Activated CD4-positive, alpha-beta T cell treated with anti-CD3 and anti-CD28 coated beads, Interleukin-2, amount 50 U/mL, for 16 hours (primary cell): Measurements from ENCODE around the gene LDHB.
"Not testable (repeated sequence)": the region's sequence is repeated elsewhere in the genome, so short reads cannot be mapped to it uniquely, and the experiment has no call there.

Experiments used
- DNase-seq: peaks from one replicate; pipeline ENCODE4 v3.0.0-alpha.2; 2020

LDHB gene

DNA sequence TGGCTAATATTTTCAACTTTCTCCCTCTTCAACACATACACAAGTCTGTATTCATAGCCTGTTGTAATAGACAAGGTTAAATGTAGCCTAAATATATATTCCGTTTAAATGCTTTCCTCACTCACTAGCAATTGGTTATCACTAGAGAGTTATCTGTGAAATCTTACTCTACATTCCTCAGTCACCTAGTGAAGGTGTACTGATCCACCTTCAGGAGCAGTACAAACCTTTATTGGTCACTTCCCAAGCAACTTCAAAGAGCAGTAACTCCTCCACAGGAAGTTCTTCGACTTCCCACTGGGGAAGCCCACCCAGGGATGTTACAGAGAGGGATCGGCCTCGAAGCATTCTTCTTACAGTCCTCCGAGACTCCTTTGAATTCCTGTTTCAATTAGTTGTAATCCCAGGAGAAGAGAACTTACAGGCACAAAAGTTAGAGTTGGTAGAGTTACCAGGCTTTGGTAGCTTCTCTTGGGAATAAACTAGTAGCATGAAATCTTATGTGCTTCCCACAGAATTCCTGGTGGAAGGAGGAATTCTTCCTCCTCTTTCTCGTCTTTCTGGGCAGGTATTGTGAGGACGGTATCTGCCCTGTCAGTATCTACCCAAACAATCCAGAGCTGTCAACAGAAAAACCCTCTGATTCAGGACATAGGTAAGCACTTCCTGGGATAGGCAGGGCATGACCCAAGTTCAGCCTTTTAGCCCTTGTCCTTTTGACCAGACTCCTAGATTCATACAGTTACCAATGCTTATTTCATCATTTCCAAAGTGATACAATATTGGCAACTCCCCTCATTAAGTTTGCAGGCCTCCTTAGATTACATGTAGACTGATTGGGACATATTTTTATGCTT lies 53.2 kb downstream of the LDHB start, which contains the start of gene GYS2:
Gene GYS2, minus strand, starts transcription at position 603 of the 857 bp plus-strand sequence. Its CDS starts 255 bp downstream, at position 348.
- no peak for DNase-seq

DNA sequence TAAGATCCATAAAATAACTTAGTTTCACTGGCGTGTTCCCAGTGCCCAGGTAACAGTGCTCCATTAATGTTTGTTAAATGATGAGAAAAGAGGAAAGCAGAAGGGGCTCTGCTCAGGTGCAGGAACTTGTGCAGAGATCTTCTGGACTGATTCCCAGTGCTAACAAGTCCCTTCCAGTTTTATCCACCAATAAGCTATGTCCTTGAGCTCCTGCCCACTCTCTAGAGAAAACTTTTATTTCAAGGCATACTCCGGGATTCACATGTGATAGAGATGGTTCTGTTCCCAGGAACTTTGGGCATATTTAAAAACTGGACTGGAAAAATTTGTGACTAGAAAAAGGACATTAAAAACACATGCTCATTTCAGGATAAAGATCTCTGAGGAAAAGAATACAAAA lies 54.9 kb downstream of the LDHB start:
- DNase-seq: no peak

DNA sequence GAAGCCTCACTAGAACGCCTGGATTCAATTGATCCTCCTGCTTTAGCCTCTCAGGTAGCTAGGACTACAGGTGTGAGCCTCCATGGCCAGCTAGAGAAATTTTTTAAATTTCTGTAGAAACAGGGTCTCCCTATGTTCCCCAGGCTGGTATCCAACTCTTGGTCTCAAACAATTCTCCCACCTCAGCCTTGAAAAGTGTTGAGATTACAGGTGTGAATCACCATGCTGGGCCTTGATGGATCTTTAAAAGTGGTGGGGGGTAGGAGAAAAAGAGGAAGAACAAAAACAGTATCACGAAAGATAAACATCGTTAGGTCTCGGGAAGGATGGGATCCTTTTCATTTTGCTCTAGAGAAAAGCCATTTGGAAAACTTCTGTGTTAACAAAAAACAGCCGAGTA lies 57.4 kb downstream of the LDHB start:
- no peak for DNase-seq

DNA sequence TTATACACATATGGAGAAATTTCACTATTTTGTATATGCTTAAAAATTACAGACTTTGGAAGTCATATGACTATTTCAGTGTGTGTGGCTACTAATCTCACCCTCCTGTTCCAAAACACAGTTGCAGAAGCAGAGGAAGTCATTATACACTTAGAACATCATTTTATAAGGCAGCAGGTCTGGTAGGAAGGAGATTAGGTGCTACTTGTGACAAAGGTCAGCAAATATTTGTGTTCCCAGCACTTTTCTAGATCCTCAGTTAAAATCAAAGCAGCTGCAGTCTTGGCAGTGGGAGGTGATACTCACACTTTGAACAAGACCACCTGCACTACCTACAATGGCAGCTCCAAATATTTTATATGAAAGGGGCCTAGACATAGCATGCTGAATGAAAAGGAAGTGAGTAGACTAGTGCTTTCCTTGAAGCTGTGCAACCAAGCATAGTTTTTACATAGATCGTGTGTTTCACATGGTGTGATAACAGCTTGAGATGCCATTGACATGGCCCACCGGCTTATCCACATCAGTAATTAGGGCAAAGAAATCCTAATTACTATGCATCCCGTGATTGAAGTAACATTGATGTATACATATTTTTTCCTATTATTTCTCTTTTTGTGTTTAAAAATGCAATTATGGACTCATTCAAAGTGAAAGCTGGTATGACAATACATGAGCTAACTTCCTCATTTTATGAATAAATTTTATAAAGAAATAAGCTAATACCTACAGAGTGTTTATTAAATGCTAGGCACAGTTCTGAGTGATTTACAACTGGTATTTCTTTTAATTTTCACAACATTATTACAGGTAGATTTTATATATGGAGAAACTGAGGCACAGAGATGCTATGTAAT lies 58.3 kb downstream of the LDHB start:
- no peak for DNase-seq

DNA sequence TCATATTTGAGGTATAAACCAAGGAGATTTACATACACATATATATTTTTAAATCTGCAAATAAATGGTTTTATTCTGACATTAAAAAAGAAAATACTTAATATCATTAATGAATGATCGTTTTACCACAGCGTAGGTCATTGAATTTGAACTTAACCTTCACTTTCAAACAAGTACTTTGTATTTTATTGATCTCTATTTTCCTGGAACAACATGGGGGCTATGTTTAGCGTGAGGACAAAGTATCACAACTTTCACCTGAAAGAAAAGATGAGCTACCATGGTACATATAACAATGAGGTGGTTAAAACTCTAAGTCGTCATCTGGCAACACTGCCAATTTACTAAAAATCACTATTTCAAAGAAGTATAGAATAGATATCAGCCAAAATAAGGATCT lies 59.0 kb downstream of the LDHB start:
- DNase-seq: no peak

DNA sequence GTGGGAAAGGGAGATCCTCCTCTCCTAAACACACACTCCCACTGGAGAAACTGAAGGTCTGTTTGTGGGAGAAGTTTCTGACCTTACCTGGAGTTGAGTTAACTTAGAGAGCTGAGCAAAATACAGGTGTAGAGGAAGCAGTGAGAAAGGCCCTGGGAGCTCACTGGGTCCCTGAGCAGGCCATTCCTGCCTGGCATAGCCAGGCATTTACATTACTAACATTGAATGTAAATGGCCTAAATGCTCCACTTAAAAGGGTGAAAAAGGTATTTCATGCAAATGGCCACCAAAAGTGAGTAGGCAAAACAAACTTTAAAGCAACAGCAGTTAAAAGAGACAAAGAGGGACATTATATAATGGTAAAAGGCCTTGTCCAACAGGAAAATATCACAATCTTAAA lies 62.3 kb downstream of the LDHB start:
- not testable (repeated sequence) for DNase-seq

DNA sequence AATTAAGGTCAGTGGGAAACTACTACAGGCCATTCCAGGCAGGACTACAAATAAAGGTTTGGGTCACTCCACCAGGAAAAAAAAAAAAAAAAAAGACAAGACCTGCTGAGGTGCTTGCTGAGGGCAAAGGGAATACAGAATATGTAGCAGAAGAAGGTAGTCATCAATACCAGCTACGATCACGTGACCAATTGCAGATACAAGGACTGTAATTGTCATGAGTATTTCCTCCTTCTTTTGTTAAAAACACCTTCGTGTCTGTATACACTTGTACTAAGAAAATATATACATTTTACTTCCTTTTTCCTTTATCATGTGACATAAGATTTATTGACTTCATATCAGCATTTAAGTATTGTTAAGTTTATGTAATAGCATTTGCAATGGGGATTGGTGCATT lies 72.2 kb downstream of the LDHB start:
- no peak for DNase-seq
